ENCODE results near the gene AHSG.
A peak's percentile ranks its signal among the peaks of the same experiment; 100 is the strongest.

AHSG gene

GRCh38 chr3:186594591-186595113 is 18.2 kb upstream of the AHSG start:
- DNase-seq, result no peak

GRCh38 chr3:186596568-186597287 is 16.1 kb upstream of the AHSG start:
- DNase-seq, result no peak

- DNase-seq, result no peak
These were observed 14.6 kb upstream of the AHSG start for GRCh38 chr3:186598108-186598784.

- no peak for DNase-seq
These were observed 14.1 kb upstream of the AHSG start for GRCh38 chr3:186598794-186599141.

GRCh38 chr3:186599142-186599784 is 13.6 kb upstream of the AHSG start:
- no peak for DNase-seq

- DNase-seq, result no peak
These were observed 13.1 kb upstream of the AHSG start for GRCh38 chr3:186599785-186600166.

GRCh38 chr3:186600896-186601295 is 12.0 kb upstream of the AHSG start:
- no peak for DNase-seq

- no peak for DNase-seq
These were observed 9.7 kb upstream of the AHSG start for GRCh38 chr3:186603159-186603558.

GRCh38 chr3:186605078-186605477 is 7.8 kb upstream of the AHSG start:
- DNase-seq, result no peak

- no peak for DNase-seq
These were observed 7.0 kb upstream of the AHSG start for GRCh38 chr3:186605561-186606545.

GRCh38 chr3:186608624-186609215 is 4.1 kb upstream of the AHSG start:
- DNase-seq, result no peak

- DNase-seq, result no peak
These were observed 3.5 kb upstream of the AHSG start for GRCh38 chr3:186609247-186609868.

GRCh38 chr3:186612065-186612464 is 795 bp upstream of the AHSG start:
- DNase-seq, result no peak

- no peak for DNase-seq
These were observed 891 bp downstream of the AHSG start for GRCh38 chr3:186613637-186614265.

- no peak for DNase-seq
These were observed 1.4 kb downstream of the AHSG start for GRCh38 chr3:186614266-186614596.

- DNase-seq, result peak; percentile 62
These were observed 2.0 kb downstream of the AHSG start for GRCh38 chr3:186614597-186615483.

GRCh38 chr3:186616299-186616617 is 3.4 kb downstream of the AHSG start:
- no peak for DNase-seq

GRCh38 chr3:186617036-186617946 is 4.4 kb downstream of the AHSG start:
- DNase-seq, result peak; percentile 69

- no peak for DNase-seq
These were observed 5.6 kb downstream of the AHSG start for GRCh38 chr3:186618318-186618938.
